ACC112 (cell line): Measurements from ENCODE around the gene GAS2L2.
"Not testable (repeated sequence)": the region's sequence is repeated elsewhere in the genome, so short reads cannot be mapped to it uniquely, and the experiment has no call there.

ENCODE experiments used
- H2AFZ ChIP-seq: fragments of 200-600 bp; sonication (generic); one replicate; pipeline ENCODE4 v1.6.0; 2017; ENCODE audit warnings: antibody characterized with exemption, low read length; ENCODE audit not compliant: unreplicated experiment
- H3K27ac ChIP-seq: fragments of 200-600 bp; sonication (generic); 2 replicates; pipeline ENCODE4 v1.5.1; 2014; ENCODE audit warnings: low read depth, mild to moderate bottlenecking, antibody characterized with exemption, low read length, moderate library complexity
- H3K27me3 ChIP-seq: fragments of 200-600 bp; sonication (generic); 2 replicates; pipeline ENCODE4 v1.6.1; 2014; ENCODE audit warnings: mild to moderate bottlenecking, antibody characterized with exemption, low read length, moderate library complexity, mixed read lengths; ENCODE audit not compliant: insufficient read depth
- H3K36me3 ChIP-seq: fragments of 200-600 bp; sonication (generic); 2 replicates; pipeline ENCODE4 v1.6.1; 2016; ENCODE audit warnings: mild to moderate bottlenecking, antibody characterized with exemption, low read length, moderate library complexity, mixed read lengths; ENCODE audit not compliant: insufficient read depth
- H3K4me1 ChIP-seq: fragments of 200-600 bp; sonication (generic); one replicate; pipeline ENCODE4 v1.6.1; 2016; ENCODE audit warnings: low read length, mixed read lengths; ENCODE audit not compliant: insufficient read depth, unreplicated experiment, control insufficient read depth
- H3K4me3 ChIP-seq: fragments of 200-600 bp; sonication (generic); 2 replicates; pipeline ENCODE4 v1.5.1; 2014; ENCODE audit warnings: mild to moderate bottlenecking, low read depth, low read length
- H3K79me2 ChIP-seq: fragments of 200-600 bp; sonication (generic); one replicate; pipeline ENCODE4 v1.6.0; 2016; ENCODE audit warnings: low read length; ENCODE audit not compliant: control insufficient read depth, unreplicated experiment, insufficient read depth

Gene GAS2L2

GRCh38 chr17:35760587-35760986 is 7.5 kb upstream of the GAS2L2 start, which contains the start of gene C17orf50:
TSS of gene C17orf50 (plus strand) at chr17:35760887. CDS start at chr17:35760942, 55 bp downstream.
- H3K79me2 ChIP-seq = no peaks in the 10 kb centered on the region
- H3K36me3 ChIP-seq = no peaks in the 10 kb centered on the region
- H3K27me3 ChIP-seq = no peaks in the 10 kb centered on the region
- no peaks in the 10 kb centered on the region for H3K4me1 ChIP-seq
- H2AFZ ChIP-seq = no peak within 1 kb of the TSS
- no peak within 1 kb of the TSS for H3K27ac ChIP-seq
- no peak within 1 kb of the TSS for H3K4me3 ChIP-seq

- Histone ChIP-seq H2AFZ (no peak overlapping the region), H3K4me1 (no peaks in the 10 kb centered on the region), H3K27me3 (no peaks in the 10 kb centered on the region), H3K27ac (no peak overlapping the region), H3K79me2 (no peaks in the 10 kb centered on the region), H3K4me3 (no peak overlapping the region), H3K36me3 (no peaks in the 10 kb centered on the region)
Measured at GRCh38 chr17:35757243-35757642, 4.2 kb upstream of the GAS2L2 start.

GRCh38 chr17:35752471-35752870 is 568 bp downstream of the GAS2L2 start:
- H2AFZ ChIP-seq = no peak overlapping the region
- H3K27me3 ChIP-seq = peaks cover 11% of the 10 kb centered on the region; the same call in 1 of the 2 replicates
- H3K36me3 ChIP-seq = no peaks in the 10 kb centered on the region
- H3K4me1 ChIP-seq = peaks cover 22% of the 10 kb centered on the region
- no peak overlapping the region for H3K4me3 ChIP-seq
- no peaks in the 10 kb centered on the region for H3K79me2 ChIP-seq
- H3K27ac ChIP-seq = no peak overlapping the region

- peaks cover 22% of the 10 kb centered on the region for H3K4me1 ChIP-seq
- H3K79me2 ChIP-seq, H3K36me3 ChIP-seq, H3K4me3 ChIP-seq, H2AFZ ChIP-seq, H3K27ac ChIP-seq: not testable (repeated sequence)
- peaks cover 17% of the 10 kb centered on the region for H3K27me3 ChIP-seq
Measured at GRCh38 chr17:35751541-35751940, 1.5 kb downstream of the GAS2L2 start.

DNA sequence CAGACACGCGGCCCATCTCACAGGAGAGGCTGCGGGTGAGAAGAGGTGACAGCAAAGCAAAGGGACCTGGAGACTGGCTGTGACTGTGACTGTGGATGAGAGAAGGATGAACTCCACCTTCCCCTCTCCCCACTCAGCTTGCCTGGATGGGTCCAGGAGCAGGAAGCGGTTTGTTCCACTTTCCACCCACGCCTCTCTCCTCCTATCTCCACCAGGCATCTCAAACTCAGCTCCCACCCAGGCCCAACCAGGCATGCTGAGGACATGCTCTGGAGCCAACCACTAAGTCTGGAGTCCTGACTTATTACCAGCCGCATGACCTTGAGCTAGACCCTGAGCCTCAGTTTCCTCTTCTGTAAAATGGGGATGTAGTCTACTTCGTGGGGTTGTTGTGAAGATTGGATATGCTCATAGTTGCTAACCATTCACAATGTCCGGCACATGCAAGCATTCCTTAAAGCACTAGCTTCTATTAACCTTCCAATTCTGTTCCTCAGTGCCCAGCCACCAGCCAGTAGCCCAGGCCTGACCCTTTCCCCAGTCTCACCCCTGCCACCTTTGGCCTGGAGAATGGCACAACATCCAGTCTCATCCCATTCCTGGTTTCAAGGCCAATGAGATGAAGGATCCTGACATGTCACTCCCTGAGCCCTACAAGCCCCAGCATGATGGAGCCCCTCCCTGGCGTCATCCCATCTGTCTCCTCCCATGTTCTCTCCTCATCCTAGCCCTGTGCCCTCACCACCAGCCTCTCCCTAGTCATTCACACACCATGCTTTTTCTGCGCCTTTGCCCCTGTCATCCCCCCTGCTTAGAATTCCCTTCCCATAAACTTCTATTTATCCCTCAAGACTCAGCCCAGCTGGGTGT is 2.3 kb downstream of the GAS2L2 start:
- Histone ChIP-seq H3K4me3 (peak overlapping the region; percentile 60; the same call in 1 of the 2 replicates), H3K27me3 (peaks cover 24% of the 10 kb centered on the region), H3K36me3 (no peaks in the 10 kb centered on the region), H2AFZ (peak overlapping the region; percentile 62), H3K4me1 (peaks cover 22% of the 10 kb centered on the region), H3K27ac (no peak overlapping the region), H3K79me2 (no peaks in the 10 kb centered on the region)

GRCh38 chr17:35749560-35750412 is 3.3 kb downstream of the GAS2L2 start:
- H3K79me2 ChIP-seq = no peaks in the 10 kb centered on the region
- H3K4me3 ChIP-seq = peak overlapping the region; percentile 60
- peaks cover 22% of the 10 kb centered on the region for H3K4me1 ChIP-seq
- H2AFZ ChIP-seq = peak overlapping the region; percentile 62
- H3K36me3 ChIP-seq = no peaks in the 10 kb centered on the region
- peaks cover 29% of the 10 kb centered on the region for H3K27me3 ChIP-seq
- H3K27ac ChIP-seq = no peak overlapping the region

DNA sequence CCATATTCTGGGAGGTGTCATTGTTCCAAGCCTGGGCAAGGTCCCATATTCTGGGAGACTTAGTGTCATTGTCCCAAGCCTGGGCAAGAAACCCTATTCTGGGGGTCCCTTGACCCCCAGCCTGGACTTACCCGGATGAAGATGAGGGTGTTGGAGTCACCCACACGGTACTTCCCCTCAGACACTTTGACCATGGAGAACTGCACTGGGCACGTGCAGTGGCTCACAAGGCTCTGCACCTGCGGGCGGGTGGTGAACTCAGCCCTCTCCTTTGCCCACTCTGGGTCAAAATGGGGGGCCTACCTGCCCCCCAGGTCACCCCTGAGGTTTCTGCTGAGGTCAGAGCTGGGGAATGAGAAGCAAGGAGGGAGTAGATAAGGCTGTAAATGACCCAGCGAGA is 4.1 kb downstream of the GAS2L2 start:
- H3K27me3 ChIP-seq = peaks cover 34% of the 10 kb centered on the region
- no peak overlapping the region for H3K4me3 ChIP-seq
- H3K27ac ChIP-seq = no peak overlapping the region
- H3K36me3 ChIP-seq = no peaks in the 10 kb centered on the region
- no peak overlapping the region for H2AFZ ChIP-seq
- no peaks in the 10 kb centered on the region for H3K79me2 ChIP-seq
- H3K4me1 ChIP-seq = peaks cover 22% of the 10 kb centered on the region

GRCh38 chr17:35748341-35748841 is 4.6 kb downstream of the GAS2L2 start:
- no peaks in the 10 kb centered on the region for H3K79me2 ChIP-seq
- H3K36me3 ChIP-seq = no peaks in the 10 kb centered on the region
- peaks cover 38% of the 10 kb centered on the region for H3K27me3 ChIP-seq
- H3K27ac ChIP-seq = no peak overlapping the region
- H2AFZ ChIP-seq = no peak overlapping the region
- no peak overlapping the region for H3K4me3 ChIP-seq
- H3K4me1 ChIP-seq = peaks cover 22% of the 10 kb centered on the region

DNA sequence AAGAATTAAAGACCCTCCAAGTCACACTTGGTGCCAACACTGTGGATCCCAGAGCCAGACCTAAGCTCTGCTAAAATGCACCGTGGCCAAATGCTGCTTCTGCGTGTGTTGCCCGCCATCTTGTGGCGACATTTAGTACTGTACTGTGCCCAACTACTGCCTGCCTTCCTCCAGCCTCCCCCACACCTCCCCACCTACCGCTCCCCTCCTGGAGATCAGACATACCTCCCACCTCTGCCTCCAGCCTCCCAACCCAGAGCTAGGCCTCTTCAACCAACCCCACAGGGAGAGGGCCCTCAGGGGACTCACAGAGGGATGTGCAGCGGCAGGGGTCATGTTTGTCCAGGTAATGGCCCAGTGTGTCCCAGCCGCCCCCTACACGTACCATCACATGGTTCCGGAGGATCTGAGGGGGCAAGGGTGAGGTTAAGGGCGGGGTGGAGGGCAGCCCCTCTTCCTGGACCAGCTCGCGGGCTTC is 5.5 kb downstream of the GAS2L2 start:
- no peak overlapping the region for H2AFZ ChIP-seq
- H3K4me3 ChIP-seq = no peak overlapping the region
- H3K79me2 ChIP-seq = no peaks in the 10 kb centered on the region
- H3K27me3 ChIP-seq = peaks cover 47% of the 10 kb centered on the region
- H3K27ac ChIP-seq = no peak overlapping the region
- peaks cover 22% of the 10 kb centered on the region for H3K4me1 ChIP-seq
- no peaks in the 10 kb centered on the region for H3K36me3 ChIP-seq

GRCh38 chr17:35745749-35746320 is 7.2 kb downstream of the GAS2L2 start:
- no peak overlapping the region for H2AFZ ChIP-seq
- H3K36me3 ChIP-seq = no peaks in the 10 kb centered on the region
- peaks cover 22% of the 10 kb centered on the region for H3K4me1 ChIP-seq
- H3K27me3 ChIP-seq = peaks cover 64% of the 10 kb centered on the region
- no peak overlapping the region for H3K4me3 ChIP-seq
- no peak overlapping the region for H3K27ac ChIP-seq
- no peaks in the 10 kb centered on the region for H3K79me2 ChIP-seq
